HepG2 (cell line): Measurements from ENCODE around the gene CTNND2. TPM values are rescaled to one million over a fixed set of nuclear protein-coding genes. Genes with fewer than 3 reads are reported as not detected.
A peak's percentile ranks its signal among the peaks of the same experiment; 100 is the strongest.

Source experiments
- BRF2 ChIP-seq: sonication (generic); formaldehyde crosslinking; IDR thresholded peaks from 2 replicates; pipeline ENCODE4 v1.8.1; 2022; ENCODE audit warnings: mild to moderate bottlenecking, missing genetic modification reagents
- CEBPZ ChIP-seq: IDR thresholded peaks from 2 replicates; pipeline ENCODE4 v1.6.1; 2012; ENCODE audit warnings: low read length, improper control_type of control experiment
- EED ChIP-seq: sonication (generic); formaldehyde crosslinking; IDR thresholded peaks from 2 replicates; pipeline ENCODE4 v1.5.0; 2020; ENCODE audit warnings: mild to moderate bottlenecking, missing genetic modification reagents
- GATA4 ChIP-seq: sonication (generic); IDR thresholded peaks from 2 replicates; pipeline ENCODE4 v1.6.1; 2016; ENCODE audit warnings: antibody characterized with exemption, low read depth, borderline replicate concordance
- NBN ChIP-seq: fragments of 450-650 bp; conservative IDR thresholded peaks from 2 replicates; pipeline ENCODE4 v1.6.1; 2017
- NFIC ChIP-seq: IDR thresholded peaks from 2 replicates; pipeline ENCODE4 v1.6.1; 2012; ENCODE audit warnings: mild to moderate bottlenecking, low read length, inconsistent platforms
- PRDM15 ChIP-seq: sonication (generic); formaldehyde crosslinking; IDR thresholded peaks from 2 replicates; pipeline ENCODE4 v1.4.0; 2020; ENCODE audit warnings: missing genetic modification reagents
- RBAK ChIP-seq: sonication (generic); formaldehyde crosslinking; IDR thresholded peaks from 2 replicates; pipeline ENCODE4 v1.5.1; 2020; ENCODE audit warnings: mild to moderate bottlenecking, missing genetic modification reagents
- SALL1 ChIP-seq: sonication (generic); formaldehyde crosslinking; IDR thresholded peaks from 2 replicates; pipeline ENCODE4 v1.8.0; 2022; ENCODE audit warnings: mild to moderate bottlenecking, missing genetic modification reagents
- SIN3B ChIP-seq: fragments of 150-350 bp; IDR thresholded peaks from 2 replicates; pipeline ENCODE4 v1.6.1; 2014; ENCODE audit warnings: low read length
- ZBTB43 ChIP-seq: sonication (generic); formaldehyde crosslinking; conservative IDR thresholded peaks from 2 replicates; pipeline ENCODE4 v1.4.0; 2020; ENCODE audit warnings: missing genetic modification reagents
- ZFAT ChIP-seq: sonication (generic); formaldehyde crosslinking; conservative IDR thresholded peaks from 2 replicates; pipeline ENCODE4 v1.8.1; 2023; ENCODE audit warnings: missing genetic modification reagents, inconsistent platforms
- ZFP41 ChIP-seq: sonication (generic); formaldehyde crosslinking; IDR thresholded peaks from 2 replicates; pipeline ENCODE4 v1.4.0; 2020; ENCODE audit warnings: mild to moderate bottlenecking, missing genetic modification reagents, borderline replicate concordance
- ZNF138 ChIP-seq: sonication (generic); formaldehyde crosslinking; IDR thresholded peaks from 2 replicates; pipeline ENCODE4 v1.5.0; 2020; ENCODE audit warnings: mild to moderate bottlenecking, low read depth, missing genetic modification reagents
- ZNF260 ChIP-seq: sonication (generic); formaldehyde crosslinking; IDR thresholded peaks from 2 replicates; pipeline ENCODE4 v1.4.0; 2020; ENCODE audit warnings: missing genetic modification reagents, low read depth, mild to moderate bottlenecking, borderline replicate concordance
- ZNF274 ChIP-seq: sonication (generic); formaldehyde crosslinking; IDR thresholded peaks from 2 replicates; pipeline ENCODE4 v1.5.1; 2020; ENCODE audit warnings: mild to moderate bottlenecking, missing genetic modification reagents
- ZNF275 ChIP-seq: sonication (generic); formaldehyde crosslinking; IDR thresholded peaks from 2 replicates; pipeline ENCODE4 v1.8.0; 2022; ENCODE audit warnings: missing genetic modification reagents, mild to moderate bottlenecking, inconsistent platforms, borderline replicate concordance
- ZNF329 ChIP-seq: sonication (generic); formaldehyde crosslinking; IDR thresholded peaks from 2 replicates; pipeline ENCODE4 v1.9.0; 2021; ENCODE audit warnings: low read depth, mild to moderate bottlenecking, missing genetic modification reagents
- ZNF556 ChIP-seq: sonication (generic); formaldehyde crosslinking; IDR thresholded peaks from 2 replicates; pipeline ENCODE4 v1.4.0; 2020; ENCODE audit warnings: mild to moderate bottlenecking, missing genetic modification reagents, borderline replicate concordance
- ZNF614 ChIP-seq: IDR thresholded peaks from 2 replicates; pipeline ENCODE4 v1.6.1; 2018; ENCODE audit warnings: missing biosample characterization, missing genetic modification reagents, inconsistent platforms, borderline replicate concordance
- ZNF629 ChIP-seq: sonication (generic); formaldehyde crosslinking; conservative IDR thresholded peaks from 2 replicates; pipeline ENCODE4 v1.5.0; 2020; ENCODE audit warnings: missing genetic modification reagents
- polyA plus RNA-seq, 8 experiments: library from polyadenylated mRNA; depleted of rRNA in 3 of 8; stranded (reverse) in 7 of 8; unstranded in 1 of 8; fragments of >200 nt; fragmentation: Illumina TruSeq in 4 of 8; extraction: Trizol in 4 of 8; gene quantifications; 2 replicates each; pipeline versions ENCODE4 v1.2.1 to v1.2.3, GENCODE V29; 2011 to 2016; ENCODE audit warnings: low read depth in 4 of 8, missing spikeins in 1 of 8, mixed read lengths in 1 of 8; ENCODE audit not compliant: insufficient read depth in 1 of 8
- total RNA-seq, 5 experiments: library from RNA; depleted of rRNA; stranded (reverse); fragments of >200 nt; fragmentation: Illumina TruSeq; extraction: Trizol; gene quantifications; 2 replicates each; pipeline ENCODE4 v1.2.3, GENCODE V29; 2016; ENCODE audit warnings: low read depth in 1 of 5

Gene CTNND2
- total and polyA plus RNA-seq, 2 of the 13 experiments (the other 11 are each of a cell fraction or from before 2014, with no cell fraction given), result not detected

- TF ChIP-seq GATA4 (peak; percentile 93; the same call in 1 of the 2 replicates), ZNF138 (CRISPR knock-in tag) (no peak), NBN (no peak), ZFP41 (CRISPR knock-in tag) (no peak), ZNF260 (CRISPR knock-in tag) (no peak), ZNF274 (CRISPR knock-in tag) (no peak), ZNF629 (CRISPR knock-in tag) (no peak), ZBTB43 (CRISPR knock-in tag) (no peak), PRDM15 (no peak), EED (CRISPR knock-in tag) (no peak), CEBPZ (no peak), SIN3B (no peak), ZNF556 (CRISPR knock-in tag) (no peak), SALL1 (peak; percentile 58; the same call in 1 of the 2 replicates), BRF2 (CRISPR knock-in tag) (no peak), ZNF329 (CRISPR knock-in tag) (no peak), ZNF614 (CRISPR knock-in tag) (peak; percentile 52; the same call in 1 of the 2 replicates), ZFAT (no peak), ZNF275 (CRISPR knock-in tag) (no peak), NFIC (peak; percentile 90), RBAK (no peak)
Observed at GRCh38 chr5:11596657-11597071, 307.6 kb downstream of the CTNND2 start (continued).
